Aorta (tissue), 5 donors: Measurements from ENCODE around the gene WFIKKN1. TPM values are rescaled to one million over a fixed set of nuclear protein-coding genes. Genes with fewer than 3 reads are reported as not detected.

ENCODE experiments used
- ATAC-seq: fragments of 200-7000 bp; cut with Tn5 transposase; one replicate; pipeline ENCODE4 v1.9.1; 2022; ENCODE audit warnings: moderate library complexity; ENCODE audit not compliant: low FRiP score
- DNase-seq, 2 donors: peaks; one replicate each; pipeline ENCODE4 v3.0.0-alpha.2; 2020
- H3K27ac ChIP-seq, 2 donors: one replicate each; pipeline ENCODE4 v1.5.1; 2013; ENCODE audit warnings: low read length in 2 of 2, mild to moderate bottlenecking in 2 of 2, moderate library complexity in 2 of 2, control low read depth in 1 of 2, inconsistent platforms in 1 of 2, low read depth in 1 of 2
- H3K27me3 ChIP-seq, 2 donors: one replicate each; pipeline ENCODE4 v1.6.1; 2013; ENCODE audit warnings: control low read depth in 1 of 2, low read length in 1 of 2, mild to moderate bottlenecking in 1 of 2, moderate library complexity in 1 of 2; ENCODE audit not compliant: insufficient read depth in 2 of 2, control insufficient read depth in 1 of 2
- H3K36me3 ChIP-seq, 2 donors: one replicate each; pipeline ENCODE4 v1.6.1; 2013; ENCODE audit warnings: control low read depth in 1 of 2, low read length in 1 of 2, mild to moderate bottlenecking in 1 of 2; ENCODE audit not compliant: insufficient read depth in 2 of 2, control insufficient read depth in 1 of 2
- H3K4me1 ChIP-seq, 2 donors: one replicate each; pipeline ENCODE4 v1.6.1; 2013; ENCODE audit warnings: low read length in 2 of 2, control low read depth in 1 of 2, mild to moderate bottlenecking in 1 of 2, moderate library complexity in 1 of 2; ENCODE audit not compliant: insufficient read depth in 2 of 2, control insufficient read depth in 1 of 2
- H3K4me3 ChIP-seq, 2 donors: one replicate each; pipeline ENCODE4 v1.5.1; 2013; ENCODE audit warnings: low read length in 2 of 2, control low read depth in 1 of 2, mild to moderate bottlenecking in 1 of 2
- H3K9me3 ChIP-seq: one replicate; pipeline ENCODE4 v1.6.1; 2013; ENCODE audit warnings: mild to moderate bottlenecking, low read length; ENCODE audit not compliant: control insufficient read depth
- WGBS, 2 donors: extraction: QIAGEN DNeasy Blood & Tissue Kit; methylation state at CpG; one replicate each; pipeline ENCODE4 v1.1.7; 2013; 5-methylcytosine and 5-hydroxymethylcytosine counted together
- intact Hi-C, 2 donors: fragments of 100-400 bp; cut with DNase I; formaldehyde crosslinking; loops; one replicate each; pipeline versions ENCODE4 v1.14.2 to v1.15.0; 2022
- polyA plus RNA-seq, 2 donors: library from polyadenylated mRNA; stranded (reverse); fragments of 200-250 nt; gene quantifications; one replicate each; pipeline ENCODE4 v1.2.3, GENCODE V29; 2013
- total RNA-seq, 2 donors: library from RNA; stranded (reverse); fragmentation: NEBNext Ultra II Directional; extraction: Animal tissue kit (Norgen Biotek cat#: 25700); gene quantifications; one replicate each; pipeline ENCODE4 v1.2.1, GENCODE V29; 2021
- donor health status: healthy with polysubstance abuse.
- donor health status: Bipolar disorder and iron deficiency.
- donor health status: DM: no; HTN: no; CAD: no.
- donor health status: DM: no; HTN: no; CAD: no.
- donor health status: DM: yes; HTN: yes; CAD: no.

Gene WFIKKN1
- total and polyA plus RNA-seq, 4 donors, result 0.33 to 2.2 (median 0.83) TPM

- peaks cover 0 to 14% of the 10 kb centered on the region in 2 donors for H3K36me3 ChIP-seq
- intact Hi-C loops, result no loop called here
- no peaks in the 10 kb centered on the region for H3K9me3 ChIP-seq
- no peak for ATAC-seq
- no peak overlapping the region for H3K4me3 ChIP-seq
- DNase-seq, result no peak
- WGBS, 2 donors, result 91% methylated on average over 43 to 52 of the region's 52 CpGs
- H3K27ac ChIP-seq, result no peak overlapping the region
- H3K27me3 ChIP-seq, result no peaks in the 10 kb centered on the region
- H3K4me1 ChIP-seq, result no peaks in the 10 kb centered on the region
These were observed 39.9 kb downstream of the WFIKKN1 start for GRCh38 chr16:670485-671352.

- intact Hi-C loops, result no loop called here
- H3K27me3 ChIP-seq, result no peaks in the 10 kb centered on the region
- ATAC-seq (no peak), DNase-seq (no peak)
- H3K36me3 ChIP-seq, result peaks cover 0 to 14% of the 10 kb centered on the region in 2 donors
- no peak overlapping the region for H3K27ac ChIP-seq
- H3K4me1 ChIP-seq, result no peaks in the 10 kb centered on the region
- 82 to 84% methylated on average over 40 of the region's 40 CpGs for WGBS, 2 donors
- H3K4me3 ChIP-seq, result no peak overlapping the region
- H3K9me3 ChIP-seq, result no peaks in the 10 kb centered on the region
These were observed 40.8 kb downstream of the WFIKKN1 start for GRCh38 chr16:671353-672131.

- ATAC-seq, result no peak
- 93 to 94% methylated on average over 19 of the region's 19 CpGs for WGBS, 2 donors
These were observed 41.6 kb downstream of the WFIKKN1 start for GRCh38 chr16:672371-672770.

GRCh38 chr16:672851-673250 is 42.1 kb downstream of the WFIKKN1 start:
- no peaks in the 10 kb centered on the region for H3K9me3 ChIP-seq
- DNase-seq, result no peak
- no peak overlapping the region for H3K27ac ChIP-seq
- no peak overlapping the region for H3K4me3 ChIP-seq
- 93% methylated on average over 21 of the region's 21 CpGs for WGBS, 2 donors
- no peaks in the 10 kb centered on the region for H3K27me3 ChIP-seq
- H3K4me1 ChIP-seq, result no peaks in the 10 kb centered on the region
- intact Hi-C loops, result no loop called here
- ATAC-seq, result no peak
- H3K36me3 ChIP-seq, result peaks cover 0 to 14% of the 10 kb centered on the region in 2 donors

More at GRCh38 chr16:672371-672770, 41.6 kb downstream of the WFIKKN1 start:
- Histone ChIP-seq H3K27me3 (no peaks in the 10 kb centered on the region), H3K9me3 (no peaks in the 10 kb centered on the region), H3K4me3 (no peak overlapping the region), H3K4me1 (no peaks in the 10 kb centered on the region), H3K36me3 (peaks cover 0 to 14% of the 10 kb centered on the region in 2 donors), H3K27ac (no peak overlapping the region)
- no peak for DNase-seq
- intact Hi-C loops, result no loop called here

- Histone ChIP-seq H3K4me3 (no peak overlapping the region), H3K27ac (no peak overlapping the region), H3K27me3 (no peaks in the 10 kb centered on the region), H3K9me3 (no peaks in the 10 kb centered on the region), H3K36me3 (peaks cover 0 to 14% of the 10 kb centered on the region in 2 donors), H3K4me1 (no peaks in the 10 kb centered on the region)
- WGBS, 2 donors, result 90 to 91% methylated on average over 18 of the region's 18 CpGs
- intact Hi-C loops, result no loop called here
- no peak for ATAC-seq
- no peak for DNase-seq
These were observed 42.7 kb downstream of the WFIKKN1 start for GRCh38 chr16:673399-673991.

- Histone ChIP-seq H3K4me1 (no peaks in the 10 kb centered on the region), H3K27ac (no peak overlapping the region), H3K9me3 (no peaks in the 10 kb centered on the region), H3K27me3 (no peaks in the 10 kb centered on the region), H3K36me3 (peaks cover 0 to 14% of the 10 kb centered on the region in 2 donors), H3K4me3 (no peak overlapping the region)
- 80 to 83% methylated on average over 21 to 22 of the region's 22 CpGs for WGBS, 2 donors
- DNase-seq (no peak), ATAC-seq (no peak)
- intact Hi-C loops, result no loop called here
These were observed 43.6 kb downstream of the WFIKKN1 start for GRCh38 chr16:674214-674881.

GRCh38 chr16:674968-675883 is 44.4 kb downstream of the WFIKKN1 start, which contains the start of gene RHBDL1:
RHBDL1 (plus strand) TSS chr16:675671; CDS start chr16:675791, 120 bp downstream.
- Histone ChIP-seq H3K4me3 (peak within 1 kb of the TSS in 1 of 2 donors; percentile 29), H3K9me3 (no peaks in the 10 kb centered on the region), H3K27ac (no peak within 1 kb of the TSS), H3K27me3 (no peaks in the 10 kb centered on the region), H3K36me3 (peaks cover 0 to 14% of the 10 kb centered on the region in 2 donors), H3K4me1 (no peaks in the 10 kb centered on the region)
- intact Hi-C loops, result no loop called here
- no peak for DNase-seq
- 6 to 7% methylated on average over 43 to 73 of the region's 73 CpGs for WGBS, 2 donors
- no peak for ATAC-seq
